HEK293T (cell line): ENCODE measurements around the gene DCTN5.

Source experiments
- BHLHE40 ChIP-seq: fragments of 450-650 bp; IDR thresholded peaks from 2 replicates; pipeline ENCODE4 v1.6.1; 2016; ENCODE audit warnings: mild to moderate bottlenecking, moderate library complexity, borderline replicate concordance
- CTBP1 ChIP-seq: fragments of 450-650 bp; IDR thresholded peaks from 2 replicates; pipeline ENCODE4 v1.6.1; 2016; ENCODE audit warnings: borderline replicate concordance
- ELF4 ChIP-seq: fragments of 450-650 bp; IDR thresholded peaks from 2 replicates; pipeline ENCODE4 v1.6.1; 2017; ENCODE audit warnings: antibody characterized with exemption
- FOXM1 ChIP-seq: fragments of 450-650 bp; IDR thresholded peaks from 2 replicates; pipeline ENCODE4 v1.6.1; 2017; ENCODE audit warnings: mild to moderate bottlenecking, borderline replicate concordance
- L3MBTL2 ChIP-seq: fragments of 450-650 bp; conservative IDR thresholded peaks from 2 replicates; pipeline ENCODE4 v1.6.1; 2016; ENCODE audit warnings: mild to moderate bottlenecking
- SP1 ChIP-seq: fragments of 450-650 bp; IDR thresholded peaks from 2 replicates; pipeline ENCODE4 v1.6.1; 2017
- TF ChIP-seq, protein P1 (sequence below): fragments of 450-650 bp; IDR thresholded peaks from 2 replicates; pipeline ENCODE4 v1.6.1; 2016

DNA sequence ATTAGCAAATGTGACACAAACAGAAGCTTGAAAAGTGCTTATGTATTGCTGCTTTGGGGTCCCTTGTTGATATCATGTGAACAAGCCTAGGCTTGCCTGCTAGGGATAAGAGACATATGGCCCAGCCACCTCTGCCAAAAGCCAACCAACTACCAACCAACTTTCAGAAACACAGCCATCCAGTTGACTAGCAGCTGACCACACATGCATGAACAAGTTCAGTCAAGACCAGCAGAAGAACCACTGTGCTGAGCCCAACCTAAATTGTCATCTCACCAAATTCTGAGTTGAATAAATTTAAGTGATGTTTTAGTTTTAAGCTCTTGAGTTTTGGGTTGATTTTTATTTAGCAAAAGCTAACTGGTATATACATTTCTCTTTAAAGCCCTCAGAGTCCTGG lies 68.3 kb downstream of the DCTN5 start:
- TF ChIP-seq ELF4 (no peak), BHLHE40 (no peak), FOXM1 (no peak), SP1 (no peak), L3MBTL2 (no peak), CTBP1 (no peak)
- TF ChIP-seq, protein P1, sequence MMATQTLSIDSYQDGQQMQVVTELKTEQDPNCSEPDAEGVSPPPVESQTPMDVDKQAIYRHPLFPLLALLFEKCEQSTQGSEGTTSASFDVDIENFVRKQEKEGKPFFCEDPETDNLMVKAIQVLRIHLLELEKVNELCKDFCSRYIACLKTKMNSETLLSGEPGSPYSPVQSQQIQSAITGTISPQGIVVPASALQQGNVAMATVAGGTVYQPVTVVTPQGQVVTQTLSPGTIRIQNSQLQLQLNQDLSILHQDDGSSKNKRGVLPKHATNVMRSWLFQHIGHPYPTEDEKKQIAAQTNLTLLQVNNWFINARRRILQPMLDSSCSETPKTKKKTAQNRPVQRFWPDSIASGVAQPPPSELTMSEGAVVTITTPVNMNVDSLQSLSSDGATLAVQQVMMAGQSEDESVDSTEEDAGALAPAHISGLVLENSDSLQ: no peak
